WI38 (cell line): Measurements from ENCODE around the gene AGPAT3.

Source experiments
- H3K4me3 ChIP-seq: 2 replicates; pipeline ENCODE4 v1.5.1; 2011; ENCODE audit warnings: low read depth, mild to moderate bottlenecking, control low read depth, low read length
- CTCF ChIP-seq: IDR thresholded peaks from 2 replicates; pipeline ENCODE4 v1.5.1; 2012; ENCODE audit warnings: low read depth, mild to moderate bottlenecking, control low read depth, low read length

AGPAT3 gene

GRCh38 chr21:43942621-43943020, 77.6 kb downstream of the AGPAT3 start:
- H3K4me3 ChIP-seq = no peak overlapping the region
- TF ChIP-seq CTCF = no peak

- H3K4me3 ChIP-seq = no peak overlapping the region
- no peak for TF ChIP-seq CTCF
These were observed 78.6 kb downstream of the AGPAT3 start for GRCh38 chr21:43943512-43944077.

GRCh38 chr21:43944078-43944633, 79.1 kb downstream of the AGPAT3 start:
- no peak overlapping the region for H3K4me3 ChIP-seq
- TF ChIP-seq CTCF = no peak

GRCh38 chr21:43944757-43945156, 79.7 kb downstream of the AGPAT3 start:
- no peak for TF ChIP-seq CTCF
- no peak overlapping the region for H3K4me3 ChIP-seq

- H3K4me3 ChIP-seq = no peak overlapping the region
These were observed 83.9 kb downstream of the AGPAT3 start for GRCh38 chr21:43948740-43949498.

GRCh38 chr21:43949499-43950208, 84.6 kb downstream of the AGPAT3 start:
- no peak for TF ChIP-seq CTCF
- H3K4me3 ChIP-seq = no peak overlapping the region

More at GRCh38 chr21:43948740-43949498, 83.9 kb downstream of the AGPAT3 start:
- no peak for TF ChIP-seq CTCF

GRCh38 chr21:43950481-43950880, 85.5 kb downstream of the AGPAT3 start:
- no peak for TF ChIP-seq CTCF
- H3K4me3 ChIP-seq = no peak overlapping the region
